IgD-negative memory B cell (primary cell): ENCODE data around the gene MTFMT. TPM values are rescaled to one million over a fixed set of nuclear protein-coding genes. Genes with fewer than 3 reads are reported as not detected.
"Not testable (repeated sequence)": the region's sequence is repeated elsewhere in the genome, so short reads cannot be mapped to it uniquely, and the experiment has no call there.

Experiments used
- H3K27ac Mint-ChIP-seq, 3 donors: one replicate each; pipeline ENCODE4 v1.8.0; 2020 to 2022; ENCODE audit warnings: mild to moderate bottlenecking in 3 of 3, mixed read lengths in 3 of 3, moderate library complexity in 1 of 3
- H3K27me3 Mint-ChIP-seq: one replicate; pipeline ENCODE4 v1.8.0; 2021; ENCODE audit warnings: mixed read lengths
- H3K36me3 Mint-ChIP-seq: one replicate; pipeline ENCODE4 v1.8.0; 2020; ENCODE audit warnings: mild to moderate bottlenecking, mixed read lengths
- H3K4me1 Mint-ChIP-seq, 3 donors: one replicate each; pipeline ENCODE4 v1.8.0; 2020 to 2022; ENCODE audit warnings: mixed read lengths in 3 of 3, mild to moderate bottlenecking in 1 of 3
- H3K4me3 Mint-ChIP-seq, 4 donors: one replicate each; pipeline ENCODE4 v1.8.0; 2020 to 2022; ENCODE audit warnings: mild to moderate bottlenecking in 4 of 4, mixed read lengths in 4 of 4, moderate library complexity in 3 of 4
- H3K9me3 Mint-ChIP-seq, 3 donors: one replicate each; pipeline ENCODE4 v1.8.0; 2020 to 2021; ENCODE audit warnings: mixed read lengths in 3 of 3, mild to moderate bottlenecking in 1 of 3
- polyA plus RNA-seq: library from polyadenylated mRNA; unstranded; fragments of 300-500 nt; fragmentation: Illumina TruSeq; gene quantifications from one replicate; pipeline ENCODE4 v1.2.3, GENCODE V29; 2021

MTFMT gene
- polyA plus RNA-seq = 15.8 TPM

DNA sequence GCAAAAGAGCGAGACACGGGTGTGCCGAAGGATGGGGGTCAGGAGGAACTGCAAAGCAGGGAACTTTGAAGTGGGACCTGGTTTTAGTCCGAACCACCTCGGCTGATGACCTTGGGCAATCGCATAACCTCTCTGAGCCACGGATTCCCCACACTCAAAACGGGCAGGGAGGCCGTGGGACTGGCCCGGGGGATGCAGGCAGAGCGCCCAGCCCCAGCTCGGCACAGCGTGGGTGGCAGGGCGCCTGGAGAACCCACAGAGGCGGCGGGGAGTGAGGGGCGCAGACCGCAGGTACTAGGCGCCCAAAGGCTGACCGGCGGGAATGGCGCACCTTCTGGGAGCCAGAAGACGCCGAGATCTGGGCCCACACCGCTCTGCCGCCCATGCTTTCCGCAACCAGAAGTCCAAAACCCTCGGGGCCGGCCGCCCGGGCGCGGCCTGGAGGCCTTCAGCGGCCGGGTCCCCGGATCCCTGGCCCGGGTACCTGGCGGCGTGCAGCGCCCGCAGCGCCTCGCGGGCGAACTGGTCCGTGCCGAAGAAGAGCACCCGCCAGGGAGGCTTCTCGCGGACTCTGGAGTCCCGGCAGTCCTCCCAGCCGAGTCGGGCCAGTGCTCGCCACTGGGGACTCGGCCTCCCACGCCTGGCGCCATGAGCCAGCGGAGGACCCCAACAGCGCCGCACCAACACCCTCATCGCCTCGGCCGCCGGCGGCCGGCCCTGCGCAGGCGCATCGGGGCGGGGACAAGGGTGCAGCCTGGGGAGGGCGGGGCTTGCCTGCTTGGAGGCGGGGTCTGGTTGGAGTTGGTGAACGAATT is at the start of gene MTFMT:
MTFMT (minus strand) TSS at position 719 of the 815 bp plus-strand sequence; CDS start at position 693, 26 bp downstream.
- Mint-ChIP-seq H3K27ac (peak within 1 kb of the TSS in 2 of 3 donors; percentile 25 to 96), H3K27me3 (no peaks in the 10 kb centered on the region), H3K4me3 (peak within 1 kb of the TSS; percentile 84 to 96 (median 90)), H3K4me1 (peaks cover 14 to 22% (median 21%) of the 10 kb centered on the region in 3 donors), H3K9me3 (no peaks in the 10 kb centered on the region), H3K36me3 (peaks cover 5% of the 10 kb centered on the region)

DNA sequence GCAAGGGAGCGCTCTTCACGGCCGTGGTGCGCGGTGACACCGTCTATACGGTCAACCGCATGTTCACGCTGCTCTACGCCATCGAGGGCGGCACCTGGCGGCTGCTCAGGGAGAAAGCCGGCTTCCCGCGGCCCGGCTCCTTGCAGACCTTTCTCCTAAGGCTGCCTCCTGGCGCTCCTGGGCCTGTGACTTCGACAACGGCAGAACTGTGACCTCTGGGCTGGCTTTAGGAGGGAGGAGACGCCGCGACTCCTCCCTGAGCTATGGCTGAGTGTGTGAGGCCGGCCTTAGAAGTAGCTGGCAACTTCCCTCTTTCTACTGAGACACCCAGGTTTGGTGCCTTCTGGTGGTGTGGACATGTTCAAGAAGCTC is 48.5 kb upstream of the MTFMT start:
- Mint-ChIP-seq H3K36me3 (no peaks in the 10 kb centered on the region), H3K27ac (peak overlapping the region in 2 of 3 donors; percentile 59 to 76), H3K27me3 (peaks cover 31% of the 10 kb centered on the region), H3K9me3 (no peaks in the 10 kb centered on the region), H3K4me3 (peak overlapping the region in 2 of 4 donors; percentile 46 to 57), H3K4me1 (peaks cover 3 to 10% (median 6%) of the 10 kb centered on the region in 3 donors)

DNA sequence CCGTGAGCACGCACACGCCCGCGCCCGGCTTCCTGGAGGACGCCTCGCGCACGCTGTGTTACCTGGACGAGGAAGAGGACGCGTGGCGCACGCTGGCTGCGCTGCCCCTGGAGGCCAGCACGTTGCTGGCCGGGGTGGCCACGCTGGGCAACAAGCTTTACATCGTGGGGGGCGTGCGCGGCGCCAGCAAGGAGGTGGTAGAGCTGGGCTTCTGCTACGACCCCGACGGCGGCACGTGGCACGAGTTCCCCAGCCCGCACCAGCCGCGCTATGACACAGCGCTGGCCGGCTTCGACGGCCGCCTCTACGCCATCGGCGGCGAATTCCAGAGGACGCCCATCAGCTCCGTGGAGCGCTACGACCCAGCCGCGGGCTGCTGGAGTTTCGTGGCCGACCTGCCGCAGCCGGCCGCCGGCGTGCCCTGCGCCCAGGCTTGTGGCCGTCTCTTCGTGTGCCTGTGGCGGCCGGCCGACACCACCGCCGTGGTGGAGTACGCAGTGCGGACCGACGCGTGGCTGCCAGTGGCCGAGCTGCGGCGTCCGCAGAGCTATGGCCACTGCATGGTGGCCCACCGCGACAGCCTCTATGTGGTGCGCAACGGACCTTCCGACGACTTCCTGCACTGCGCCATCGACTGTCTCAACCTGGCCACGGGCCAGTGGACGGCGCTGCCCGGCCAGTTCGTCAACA is 48.0 kb upstream of the MTFMT start:
- H3K4me3 Mint-ChIP-seq = peak overlapping the region in 2 of 4 donors; percentile 46 to 57
- no peaks in the 10 kb centered on the region for H3K36me3 Mint-ChIP-seq
- H3K27ac Mint-ChIP-seq = peak overlapping the region in 2 of 3 donors; percentile 59 to 76
- H3K27me3 Mint-ChIP-seq = peaks cover 26% of the 10 kb centered on the region
- H3K9me3 Mint-ChIP-seq = no peaks in the 10 kb centered on the region
- H3K4me1 Mint-ChIP-seq = peaks cover 3 to 6% (median 5%) of the 10 kb centered on the region in 3 donors

DNA sequence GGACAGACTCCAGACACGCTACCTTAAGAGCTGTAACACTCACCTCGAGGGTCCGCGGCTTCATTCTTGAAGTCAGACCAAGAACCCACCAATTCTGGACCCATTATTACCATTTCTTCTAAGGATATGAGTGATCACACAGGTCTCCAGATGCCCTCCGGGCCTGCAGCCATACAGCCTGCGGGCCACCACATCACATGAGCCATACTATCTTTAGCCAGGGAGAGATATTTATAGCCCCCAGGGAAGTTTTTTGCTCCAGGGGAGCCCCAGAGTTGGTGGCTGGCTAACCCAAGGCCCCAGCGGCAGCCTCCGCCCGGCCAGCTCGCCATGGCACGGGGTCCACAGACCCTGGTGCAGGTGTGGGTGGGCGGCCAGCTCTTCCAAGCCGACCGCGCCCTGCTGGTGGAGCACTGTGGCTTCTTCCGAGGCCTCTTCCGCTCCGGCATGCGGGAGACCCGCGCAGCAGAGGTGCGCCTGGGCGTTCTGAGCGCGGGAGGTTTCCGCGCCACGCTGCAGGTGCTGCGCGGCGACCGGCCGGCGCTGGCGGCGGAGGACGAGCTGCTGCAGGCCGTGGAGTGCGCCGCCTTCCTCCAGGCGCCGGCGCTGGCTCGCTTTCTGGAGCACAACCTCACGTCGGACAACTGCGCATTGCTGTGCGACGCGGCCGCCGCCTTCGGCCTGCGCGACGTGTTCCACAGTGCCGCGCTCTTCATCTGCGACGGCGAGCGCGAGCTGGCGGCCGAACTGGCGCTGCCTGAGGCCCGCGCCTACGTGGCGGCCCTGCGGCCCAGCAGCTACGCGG is 47.2 kb upstream of the MTFMT start, which contains the start of gene KBTBD13:
KBTBD13 (plus strand) TSS at position 261 of the 805 bp plus-strand sequence; CDS start at position 331, 70 bp downstream.
- H3K36me3 Mint-ChIP-seq = no peaks in the 10 kb centered on the region
- peak within 1 kb of the TSS in 2 of 4 donors; percentile 14 to 46 for H3K4me3 Mint-ChIP-seq
- H3K9me3 Mint-ChIP-seq = peaks cover 0 to 1% (median 0%) of the 10 kb centered on the region in 3 donors
- H3K27ac Mint-ChIP-seq = peak within 1 kb of the TSS in 1 of 3 donors; percentile 59
- peaks cover 3 to 6% (median 5%) of the 10 kb centered on the region in 3 donors for H3K4me1 Mint-ChIP-seq
- peaks cover 18% of the 10 kb centered on the region for H3K27me3 Mint-ChIP-seq

- not testable (repeated sequence) for H3K9me3 Mint-ChIP-seq, H3K4me3 Mint-ChIP-seq, H3K36me3 Mint-ChIP-seq, H3K4me1 Mint-ChIP-seq
- peaks cover 14% of the 10 kb centered on the region for H3K27me3 Mint-ChIP-seq
- H3K27ac Mint-ChIP-seq = peak overlapping the region in 1 of 3 donors; percentile 31
These were observed 46.4 kb upstream of the MTFMT start for GRCh38 chr15:65075607-65076395.

DNA sequence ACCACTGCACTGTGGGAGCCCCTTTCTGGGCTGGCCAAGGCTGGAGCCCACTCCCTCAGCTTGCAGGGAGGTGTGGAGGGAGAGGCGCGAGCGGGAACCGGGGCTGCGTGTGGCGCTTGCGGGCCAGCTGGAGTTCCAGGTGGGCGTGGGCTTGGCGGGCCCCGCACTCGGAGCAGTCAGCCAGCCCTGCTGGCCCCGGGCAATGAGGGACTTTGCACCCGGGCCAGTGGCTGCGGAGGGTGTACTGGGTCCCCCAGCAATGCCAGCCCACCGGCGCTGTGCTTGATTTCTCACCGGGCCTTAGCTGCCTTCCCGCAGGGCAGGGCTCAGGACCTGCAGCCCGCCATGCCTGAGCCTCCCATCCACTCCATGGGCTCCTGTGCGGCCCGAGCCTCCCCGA is 45.5 kb upstream of the MTFMT start:
- H3K9me3 Mint-ChIP-seq, H3K4me1 Mint-ChIP-seq, H3K4me3 Mint-ChIP-seq, H3K36me3 Mint-ChIP-seq, H3K27ac Mint-ChIP-seq: not testable (repeated sequence)
- H3K27me3 Mint-ChIP-seq = peaks cover 14% of the 10 kb centered on the region

GRCh38 chr15:65072617-65073016 is 43.2 kb upstream of the MTFMT start:
- H3K9me3 Mint-ChIP-seq = peaks cover 0 to 1% (median 0%) of the 10 kb centered on the region in 3 donors
- peaks cover 0 to 4% (median under 1%) of the 10 kb centered on the region in 3 donors for H3K4me1 Mint-ChIP-seq
- H3K4me3 Mint-ChIP-seq = no peak overlapping the region
- H3K36me3 Mint-ChIP-seq = no peaks in the 10 kb centered on the region
- peaks cover 12% of the 10 kb centered on the region for H3K27me3 Mint-ChIP-seq
- no peak overlapping the region for H3K27ac Mint-ChIP-seq

GRCh38 chr15:65072027-65072426 is 42.6 kb upstream of the MTFMT start:
- Mint-ChIP-seq H3K4me1 (peaks cover 0 to 6% (median 0%) of the 10 kb centered on the region in 3 donors), H3K27ac (no peak overlapping the region), H3K36me3 (no peaks in the 10 kb centered on the region), H3K27me3 (peaks cover 15% of the 10 kb centered on the region), H3K4me3 (no peak overlapping the region), H3K9me3 (peaks cover 0 to 1% (median 0%) of the 10 kb centered on the region in 3 donors)

- no peak overlapping the region for H3K4me3 Mint-ChIP-seq
- H3K27ac Mint-ChIP-seq = no peak overlapping the region
- H3K9me3 Mint-ChIP-seq = peaks cover 0 to 1% (median 0%) of the 10 kb centered on the region in 3 donors
- no peaks in the 10 kb centered on the region for H3K36me3 Mint-ChIP-seq
- peaks cover 16% of the 10 kb centered on the region for H3K27me3 Mint-ChIP-seq
- H3K4me1 Mint-ChIP-seq = peaks cover 0 to 6% (median 0%) of the 10 kb centered on the region in 3 donors
These were observed 42.0 kb upstream of the MTFMT start for GRCh38 chr15:65071381-65071811.

DNA sequence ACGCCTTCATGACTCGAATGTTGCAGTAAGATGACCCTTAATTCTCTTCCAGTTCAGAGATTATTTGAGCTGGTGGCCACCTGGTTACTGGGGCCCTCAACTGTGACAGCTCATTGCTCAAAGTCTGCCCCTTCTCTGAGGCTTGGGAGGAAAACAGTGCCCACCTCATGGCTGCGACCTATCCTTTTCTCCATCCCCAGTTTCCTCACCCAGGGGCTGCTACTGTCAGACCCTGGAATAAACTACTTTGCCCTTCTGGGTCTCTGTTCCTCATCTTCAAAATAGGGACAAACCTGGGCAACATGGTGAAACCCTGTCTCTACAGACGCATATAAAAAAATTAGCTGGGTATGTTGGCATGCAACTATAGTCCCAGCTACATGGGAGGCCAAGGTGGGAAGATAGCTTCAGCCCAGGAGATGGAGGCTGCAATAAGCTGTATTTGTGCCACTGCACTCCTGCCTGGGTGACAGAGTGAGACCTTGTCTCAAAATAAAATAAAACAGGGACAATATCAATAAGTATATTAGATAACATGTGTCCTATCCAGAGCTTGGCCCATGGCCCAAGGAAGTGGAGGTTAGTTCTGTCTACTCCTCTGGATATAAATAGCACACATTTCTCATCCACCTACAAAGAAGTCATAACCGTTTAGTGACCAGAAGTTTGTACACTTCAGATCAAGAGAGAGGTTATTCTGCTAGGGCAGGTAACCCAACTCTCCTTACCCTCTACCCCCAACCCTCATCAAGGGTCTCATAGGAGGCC is 40.5 kb upstream of the MTFMT start:
- Mint-ChIP-seq H3K9me3 (peaks cover 0 to 1% (median 0%) of the 10 kb centered on the region in 3 donors), H3K4me3 (no peak overlapping the region), H3K36me3 (no peaks in the 10 kb centered on the region), H3K27ac (no peak overlapping the region), H3K4me1 (peaks cover 0 to 6% (median 0%) of the 10 kb centered on the region in 3 donors), H3K27me3 (peaks cover 20% of the 10 kb centered on the region)

DNA sequence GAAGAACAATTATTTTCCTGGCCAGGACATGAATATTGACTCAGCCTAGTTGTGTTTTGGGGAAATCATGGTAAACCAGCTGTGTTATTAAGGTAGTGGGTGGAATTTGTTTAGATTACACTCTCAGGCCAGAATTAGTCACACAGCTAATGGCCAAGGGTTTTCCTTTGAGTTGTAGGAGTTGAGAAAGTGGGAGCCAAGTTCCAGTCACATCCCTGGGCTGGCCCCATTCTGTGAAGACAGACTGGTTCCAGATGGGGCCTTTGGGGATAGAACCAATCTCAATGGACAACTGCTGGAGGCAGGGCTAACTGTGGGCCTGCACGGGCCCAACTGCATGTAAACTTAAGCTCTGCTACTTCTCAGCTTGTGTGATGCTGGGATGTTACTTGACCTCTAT is 39.7 kb upstream of the MTFMT start:
- Mint-ChIP-seq H3K9me3 (peaks cover 0 to 1% (median 0%) of the 10 kb centered on the region in 3 donors), H3K27me3 (peaks cover 25% of the 10 kb centered on the region), H3K4me1 (peaks cover 0 to 6% (median 0%) of the 10 kb centered on the region in 3 donors), H3K4me3 (no peak overlapping the region), H3K27ac (no peak overlapping the region), H3K36me3 (no peaks in the 10 kb centered on the region)

GRCh38 chr15:65068403-65068788 is 39.0 kb upstream of the MTFMT start:
- Mint-ChIP-seq H3K4me1 (peaks cover 0 to 6% (median 0%) of the 10 kb centered on the region in 3 donors), H3K36me3 (no peaks in the 10 kb centered on the region), H3K27me3 (peaks cover 25% of the 10 kb centered on the region), H3K27ac (no peak overlapping the region), H3K9me3 (peaks cover 0 to 1% (median 0%) of the 10 kb centered on the region in 3 donors), H3K4me3 (peak overlapping the region in 1 of 4 donors; percentile 63)

GRCh38 chr15:65067645-65068402 is 38.4 kb upstream of the MTFMT start, which contains the start of gene RASL12:
TSS of gene RASL12 (minus strand) at chr15:65067991. CDS start at chr15:65067835, 156 bp downstream.
- H3K27ac Mint-ChIP-seq = no peak within 1 kb of the TSS
- peaks cover 25% of the 10 kb centered on the region for H3K27me3 Mint-ChIP-seq
- H3K4me1 Mint-ChIP-seq = peaks cover 0 to 6% (median 0%) of the 10 kb centered on the region in 3 donors
- H3K36me3 Mint-ChIP-seq = no peaks in the 10 kb centered on the region
- peak within 1 kb of the TSS in 1 of 4 donors; percentile 63 for H3K4me3 Mint-ChIP-seq
- peaks cover 0 to 1% (median 0%) of the 10 kb centered on the region in 3 donors for H3K9me3 Mint-ChIP-seq
